AG20443 (cell line): ENCODE results near the gene CAPRIN2.

Source experiments
- DNase-seq: peaks from one replicate; pipeline ENCODE4 v3.0.0; 2012; ENCODE audit warnings: low spot score, mixed read lengths

CAPRIN2 gene, protein sequence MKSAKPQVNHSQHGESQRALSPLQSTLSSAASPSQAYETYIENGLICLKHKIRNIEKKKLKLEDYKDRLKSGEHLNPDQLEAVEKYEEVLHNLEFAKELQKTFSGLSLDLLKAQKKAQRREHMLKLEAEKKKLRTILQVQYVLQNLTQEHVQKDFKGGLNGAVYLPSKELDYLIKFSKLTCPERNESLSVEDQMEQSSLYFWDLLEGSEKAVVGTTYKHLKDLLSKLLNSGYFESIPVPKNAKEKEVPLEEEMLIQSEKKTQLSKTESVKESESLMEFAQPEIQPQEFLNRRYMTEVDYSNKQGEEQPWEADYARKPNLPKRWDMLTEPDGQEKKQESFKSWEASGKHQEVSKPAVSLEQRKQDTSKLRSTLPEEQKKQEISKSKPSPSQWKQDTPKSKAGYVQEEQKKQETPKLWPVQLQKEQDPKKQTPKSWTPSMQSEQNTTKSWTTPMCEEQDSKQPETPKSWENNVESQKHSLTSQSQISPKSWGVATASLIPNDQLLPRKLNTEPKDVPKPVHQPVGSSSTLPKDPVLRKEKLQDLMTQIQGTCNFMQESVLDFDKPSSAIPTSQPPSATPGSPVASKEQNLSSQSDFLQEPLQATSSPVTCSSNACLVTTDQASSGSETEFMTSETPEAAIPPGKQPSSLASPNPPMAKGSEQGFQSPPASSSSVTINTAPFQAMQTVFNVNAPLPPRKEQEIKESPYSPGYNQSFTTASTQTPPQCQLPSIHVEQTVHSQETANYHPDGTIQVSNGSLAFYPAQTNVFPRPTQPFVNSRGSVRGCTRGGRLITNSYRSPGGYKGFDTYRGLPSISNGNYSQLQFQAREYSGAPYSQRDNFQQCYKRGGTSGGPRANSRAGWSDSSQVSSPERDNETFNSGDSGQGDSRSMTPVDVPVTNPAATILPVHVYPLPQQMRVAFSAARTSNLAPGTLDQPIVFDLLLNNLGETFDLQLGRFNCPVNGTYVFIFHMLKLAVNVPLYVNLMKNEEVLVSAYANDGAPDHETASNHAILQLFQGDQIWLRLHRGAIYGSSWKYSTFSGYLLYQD

DNA sequence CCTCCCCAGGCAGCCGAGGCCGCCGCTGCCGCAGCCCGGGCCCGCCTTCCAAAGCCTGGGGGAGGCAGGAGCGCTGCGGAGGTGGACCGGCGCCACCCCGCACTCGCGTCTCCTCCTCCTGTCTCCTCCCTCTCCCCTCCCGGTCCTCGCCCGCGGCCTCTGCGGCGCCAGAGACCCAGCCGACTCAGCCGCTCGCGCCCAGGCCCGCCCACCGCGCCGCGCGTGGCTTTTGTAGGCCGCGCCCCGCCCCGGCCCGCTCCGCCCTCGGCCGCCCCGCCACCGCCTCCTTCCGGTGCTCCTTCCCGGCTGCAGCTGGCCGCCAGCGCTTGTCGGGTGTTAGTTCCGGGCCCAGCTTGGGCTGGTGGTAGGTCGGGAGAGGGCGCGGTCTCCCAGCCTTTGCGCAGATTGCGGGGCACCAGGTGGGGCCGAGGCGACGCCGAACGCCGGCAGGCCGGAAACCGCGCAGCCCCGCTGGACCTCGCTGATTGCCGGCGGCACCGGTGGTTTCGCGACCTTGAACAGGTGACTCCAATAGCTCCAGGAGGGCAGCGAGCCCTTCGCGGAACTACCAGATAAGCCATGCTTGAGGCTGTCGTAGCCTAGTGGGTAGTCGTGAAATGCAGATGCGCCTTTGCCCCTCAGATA, at the start of gene CAPRIN2:
Gene CAPRIN2, minus strand, starts transcription at position 202 of the 645 bp plus-strand sequence. CDS start 1,431 bp downstream, outside the sequence.
- DNase-seq, result peak; percentile 98

DNA sequence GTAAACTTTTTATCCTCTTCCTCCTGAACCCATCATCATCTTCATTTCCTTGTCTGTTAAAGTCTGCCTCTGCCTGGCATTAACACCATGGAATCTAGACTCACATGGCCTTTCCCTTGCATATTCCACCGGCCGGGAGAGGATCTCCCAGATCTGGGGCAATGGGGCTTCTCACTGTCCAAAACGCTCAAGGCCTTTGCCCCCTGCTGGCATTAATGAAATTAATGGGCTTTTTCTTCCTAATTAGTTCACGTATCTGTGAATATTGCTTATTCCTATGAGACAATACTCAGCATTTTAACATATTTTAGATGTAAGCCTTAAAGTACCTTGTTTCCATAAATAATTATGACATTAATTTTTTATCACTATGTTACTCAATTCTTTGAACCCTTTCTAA, 42.9 kb upstream of the CAPRIN2 start:
- DNase-seq, result no peak

DNA sequence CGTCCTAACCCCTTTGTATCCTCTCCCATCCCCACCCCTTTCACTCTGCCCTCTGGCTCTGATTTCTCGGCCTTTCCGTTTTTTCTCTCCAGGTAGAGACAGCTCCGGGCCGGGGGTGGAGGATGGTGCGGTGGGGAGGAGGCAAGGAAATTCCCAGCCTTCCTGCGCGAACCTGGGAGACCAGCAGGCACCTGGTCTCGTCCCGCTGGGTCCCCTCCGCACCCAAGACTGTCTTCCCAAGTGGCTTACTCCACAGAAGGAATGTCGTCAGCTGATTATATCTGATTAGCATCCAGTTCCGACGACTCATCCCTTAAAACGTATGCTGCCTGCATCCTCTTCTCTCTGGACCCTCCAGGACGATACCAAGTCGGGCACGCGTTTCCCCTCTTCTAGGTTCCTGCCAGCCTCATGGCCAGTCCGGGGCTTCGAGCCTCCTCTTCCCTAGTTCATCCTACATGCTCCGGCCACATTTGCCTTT, 42.2 kb upstream of the CAPRIN2 start:
- peak; percentile 43 for DNase-seq

DNA sequence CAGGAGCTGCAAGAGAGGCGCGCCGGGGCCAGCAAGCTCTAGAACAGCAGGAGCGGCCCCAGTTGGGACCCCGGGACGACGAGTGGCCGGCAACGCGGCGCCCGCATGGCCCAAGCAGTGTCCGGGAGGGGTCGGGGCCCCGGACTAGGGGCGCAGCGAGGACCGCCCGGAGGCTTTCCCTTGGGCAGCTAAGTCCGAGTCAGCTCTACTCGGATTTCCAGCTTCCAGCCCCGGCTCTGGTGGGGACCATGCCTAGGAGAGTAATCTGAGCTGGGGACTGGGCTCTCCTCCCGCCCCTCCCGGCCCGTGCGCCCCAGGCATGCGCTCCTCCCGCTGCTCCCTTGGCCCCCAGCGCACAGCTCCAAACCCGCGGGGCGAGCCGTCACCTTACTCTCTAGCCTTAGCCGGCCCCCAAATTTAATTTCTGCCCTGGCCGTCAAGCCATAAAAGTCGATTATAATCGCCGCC, 41.6 kb upstream of the CAPRIN2 start:
- peak; percentile 86 for DNase-seq

DNA sequence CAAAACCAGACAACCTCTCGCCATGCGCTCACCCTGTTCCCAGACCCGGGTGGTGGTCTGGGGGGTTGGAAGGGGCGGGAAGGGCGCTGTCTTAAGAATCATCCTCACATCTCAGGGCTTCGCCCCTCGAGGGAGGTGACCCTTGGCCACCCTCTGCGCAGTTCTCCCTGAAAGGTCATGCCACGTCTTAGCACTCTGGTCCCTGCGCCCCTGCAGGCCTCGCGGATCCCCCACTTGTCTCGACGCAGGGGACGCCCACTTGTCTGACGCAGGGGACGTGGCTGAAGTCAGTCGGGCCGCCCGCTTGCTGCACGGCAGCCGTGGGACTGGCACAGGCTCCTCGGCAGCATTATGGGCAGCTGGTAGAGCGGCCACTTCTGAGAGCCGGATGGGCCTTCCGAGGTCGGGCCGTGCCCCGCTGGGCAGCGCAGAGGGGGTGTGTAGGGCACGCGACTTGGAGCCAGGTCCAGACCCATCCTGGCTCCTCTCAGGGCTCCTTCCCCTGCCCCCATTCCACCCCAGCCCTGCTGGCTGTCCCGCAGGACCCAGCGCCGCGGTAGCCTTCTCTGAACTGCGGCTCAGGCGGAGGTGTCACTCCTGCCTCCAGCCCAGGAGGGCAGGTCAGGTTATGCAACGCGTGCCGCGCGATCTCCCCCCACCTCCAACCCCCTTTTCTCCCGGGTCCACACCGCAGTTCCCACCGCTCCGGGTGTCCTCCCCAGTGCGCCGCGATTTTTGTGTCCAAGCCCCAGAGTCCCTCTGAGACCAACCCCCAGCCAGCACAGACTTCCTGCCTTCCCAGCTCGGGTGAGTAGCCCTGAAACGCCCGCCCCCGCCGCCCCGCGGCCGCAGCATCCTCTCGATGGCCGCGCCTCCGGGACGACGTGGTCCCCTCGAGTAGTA, 40.9 kb upstream of the CAPRIN2 start:
- DNase-seq, result peak; percentile 92

DNA sequence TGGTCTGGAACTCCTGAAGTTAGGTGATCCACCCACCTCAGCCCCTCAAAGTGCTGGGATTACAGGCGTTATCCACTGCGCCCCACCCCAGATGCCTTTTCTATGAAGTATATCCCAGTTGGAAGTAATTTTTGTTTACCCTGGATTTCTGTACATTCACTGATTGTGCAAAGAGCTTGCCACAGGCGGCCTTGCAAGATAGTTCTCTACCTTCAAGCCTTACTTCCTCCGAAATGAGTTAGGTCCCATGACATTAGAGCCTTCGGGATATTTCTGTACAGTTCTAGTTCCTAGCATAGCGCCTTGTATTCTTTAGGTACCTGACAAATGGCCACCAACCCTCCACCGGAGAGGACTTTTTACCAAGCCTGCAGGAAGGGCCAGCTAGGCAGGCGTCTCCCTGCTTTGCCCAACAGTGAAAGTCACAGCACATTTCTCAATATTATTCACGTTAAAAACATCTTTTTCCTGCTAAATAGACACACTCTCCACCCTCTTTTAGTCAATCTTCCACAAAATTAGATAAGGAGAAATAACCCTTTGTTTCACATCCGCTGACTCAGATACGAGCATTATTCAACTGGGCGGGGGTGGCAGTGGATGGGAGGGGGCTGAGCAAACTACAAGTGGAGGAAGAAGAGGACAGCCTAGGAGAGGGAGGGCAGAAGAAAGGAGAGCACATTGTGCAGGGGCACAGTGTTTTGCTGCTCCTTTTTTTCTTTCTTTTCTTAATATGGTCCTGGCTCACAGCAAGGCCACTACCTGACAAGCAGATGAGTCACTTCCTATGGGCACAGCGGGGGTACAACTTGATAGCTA, 40.0 kb upstream of the CAPRIN2 start:
- peak; percentile 74 for DNase-seq

DNA sequence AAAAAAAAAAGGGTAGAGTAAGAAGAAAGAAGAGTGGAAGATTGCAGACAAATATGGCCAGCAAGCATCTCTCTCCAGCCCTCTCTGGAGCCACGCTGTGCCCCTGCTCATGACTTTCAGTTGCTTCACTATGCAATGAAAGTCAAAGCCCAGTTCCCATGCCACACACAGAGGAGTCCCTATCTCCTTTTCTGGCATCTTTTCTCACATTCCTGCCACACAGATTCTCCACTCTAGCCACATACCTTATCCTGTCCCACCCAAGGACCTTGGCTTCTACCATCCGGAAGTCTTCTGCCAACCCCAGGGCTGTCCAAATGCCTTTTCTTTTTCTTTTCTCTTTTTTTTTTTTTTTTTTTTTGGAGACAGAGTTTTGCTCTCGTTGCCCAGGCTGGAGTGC, 39.3 kb upstream of the CAPRIN2 start:
- no peak for DNase-seq

DNA sequence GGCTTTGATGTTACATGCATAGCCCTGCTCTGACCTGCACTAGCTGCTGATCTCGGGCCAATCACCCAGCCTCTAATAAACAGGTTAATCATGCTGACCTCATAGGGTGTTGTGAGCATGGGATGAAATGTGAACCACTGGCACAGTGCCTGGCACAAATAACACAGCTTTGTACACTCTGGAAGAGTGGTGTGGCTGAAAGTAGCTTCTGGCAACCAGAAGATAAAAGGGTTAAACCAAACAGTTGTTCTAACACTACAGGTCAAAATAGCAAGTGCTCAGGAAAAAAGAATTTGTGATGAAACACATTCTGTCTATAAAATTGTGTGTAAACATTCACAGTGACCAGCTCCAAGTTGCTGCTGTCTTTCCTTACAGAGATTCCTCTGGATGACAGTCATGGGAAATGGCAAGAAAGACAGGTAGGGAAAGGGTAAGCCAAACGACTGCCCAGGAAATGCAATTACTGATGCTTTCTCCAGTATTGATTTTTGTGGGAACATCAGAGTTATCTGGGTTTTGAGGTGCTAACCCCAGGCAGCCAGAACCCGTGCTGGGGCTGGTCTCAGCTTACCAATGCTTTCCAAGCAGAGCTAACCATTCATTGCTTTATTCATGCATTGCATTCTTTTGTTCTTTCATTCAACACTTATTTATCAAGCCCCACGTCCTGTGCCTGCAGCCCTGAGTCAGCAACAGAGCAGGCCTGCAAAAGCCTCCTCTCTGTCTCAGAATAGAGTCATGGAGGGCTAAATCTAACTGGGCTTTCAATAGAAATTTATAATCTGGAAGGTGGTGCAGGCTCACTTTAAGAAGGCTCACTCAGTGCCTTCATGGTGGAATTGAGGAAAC, 38.1 kb upstream of the CAPRIN2 start:
- peak; percentile 40 for DNase-seq

DNA sequence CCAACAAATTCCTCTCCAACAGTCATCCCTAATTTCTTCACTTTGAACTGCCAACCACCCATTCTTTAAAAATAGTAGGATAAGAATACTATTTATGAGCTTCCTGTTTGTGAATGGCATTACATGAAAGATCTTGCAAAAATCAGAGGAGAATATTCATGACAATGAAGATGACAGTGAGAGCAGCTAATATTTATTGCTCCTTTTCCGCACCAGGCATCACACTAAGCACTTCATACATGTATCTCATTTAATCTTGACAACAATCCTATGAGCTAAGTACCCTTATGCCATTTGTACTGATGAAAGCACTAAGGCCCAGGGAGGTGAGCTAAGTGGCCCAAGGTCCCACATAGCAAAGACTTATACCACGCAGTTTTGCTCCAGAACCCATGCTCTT, 37.3 kb upstream of the CAPRIN2 start:
- DNase-seq, result no peak

DNA sequence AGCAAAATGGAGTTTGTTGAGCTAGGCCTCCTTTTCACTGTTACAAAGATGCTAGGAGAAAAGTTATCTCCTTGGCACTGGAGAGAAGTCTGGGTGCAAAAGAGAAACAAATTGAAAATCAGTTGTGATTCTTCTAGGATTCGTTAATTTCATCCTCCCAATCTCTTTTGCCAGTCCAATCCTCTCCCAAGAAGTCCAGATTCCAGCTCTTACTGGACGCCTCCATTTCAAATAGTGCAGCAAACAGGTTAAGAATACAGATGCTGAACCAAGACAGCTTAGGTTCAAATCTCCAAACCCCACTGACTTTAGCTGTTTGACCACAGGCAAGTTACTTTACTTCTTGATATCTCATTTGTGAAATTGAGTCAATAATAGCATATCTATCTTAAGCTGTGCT, 34.0 kb upstream of the CAPRIN2 start:
- no peak for DNase-seq

DNA sequence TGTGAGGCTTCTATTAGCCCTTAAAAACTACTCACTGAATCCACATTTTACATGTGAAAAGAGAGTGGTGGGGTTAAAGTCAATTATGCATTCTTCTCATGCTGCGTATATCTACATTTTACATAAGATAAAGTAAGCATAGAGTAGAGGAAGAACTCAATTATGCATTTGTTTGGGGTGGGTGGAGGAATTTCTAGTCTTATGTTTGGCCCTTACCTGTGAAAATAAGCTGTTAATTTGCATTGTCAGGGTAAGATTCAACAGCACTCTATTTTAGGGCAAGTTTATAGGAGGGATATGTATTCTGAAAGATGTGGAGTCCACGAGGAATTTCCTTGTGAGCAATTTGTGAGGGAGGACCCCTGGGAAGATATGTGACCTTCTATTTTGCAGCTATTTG, 30.9 kb upstream of the CAPRIN2 start:
- no peak for DNase-seq

DNA sequence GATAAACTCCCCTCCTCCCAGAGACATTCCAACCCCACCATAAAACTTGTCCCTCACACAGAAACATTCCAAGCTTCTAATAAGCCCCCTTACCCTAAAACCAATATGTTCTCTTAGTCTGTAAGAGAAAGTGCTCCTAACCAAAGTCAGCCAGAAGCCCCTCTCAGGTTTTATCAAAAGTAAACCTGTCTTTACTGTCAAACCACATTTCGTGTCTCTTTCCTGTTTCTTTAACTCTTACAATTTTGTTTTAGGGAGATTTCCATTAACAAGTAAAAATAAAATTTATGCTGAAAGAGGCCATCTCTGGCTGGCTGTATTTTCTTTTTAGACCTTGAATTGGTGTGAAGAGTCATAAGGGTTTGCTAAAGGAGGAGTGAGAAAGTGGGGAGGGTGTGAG, 29.8 kb upstream of the CAPRIN2 start:
- no peak for DNase-seq

DNA sequence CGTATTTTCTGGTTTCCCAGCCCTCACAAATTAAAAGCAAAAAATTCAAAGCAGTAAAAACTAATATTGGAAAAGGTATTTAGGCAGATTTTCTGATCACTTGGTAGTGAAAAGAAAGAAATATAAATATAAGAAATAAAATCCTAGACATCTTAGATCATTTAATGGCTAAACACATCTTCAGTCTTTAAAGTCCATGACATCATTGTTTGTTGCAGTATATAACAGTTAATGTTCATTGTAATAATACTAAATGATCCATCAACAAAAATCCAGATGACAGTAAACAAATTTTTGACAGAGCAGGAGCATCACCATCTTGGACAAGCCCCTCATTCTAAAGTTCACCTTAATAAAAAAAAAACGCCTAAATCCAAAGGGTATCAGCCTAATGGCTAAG, 29.2 kb upstream of the CAPRIN2 start:
- DNase-seq, result no peak

DNA sequence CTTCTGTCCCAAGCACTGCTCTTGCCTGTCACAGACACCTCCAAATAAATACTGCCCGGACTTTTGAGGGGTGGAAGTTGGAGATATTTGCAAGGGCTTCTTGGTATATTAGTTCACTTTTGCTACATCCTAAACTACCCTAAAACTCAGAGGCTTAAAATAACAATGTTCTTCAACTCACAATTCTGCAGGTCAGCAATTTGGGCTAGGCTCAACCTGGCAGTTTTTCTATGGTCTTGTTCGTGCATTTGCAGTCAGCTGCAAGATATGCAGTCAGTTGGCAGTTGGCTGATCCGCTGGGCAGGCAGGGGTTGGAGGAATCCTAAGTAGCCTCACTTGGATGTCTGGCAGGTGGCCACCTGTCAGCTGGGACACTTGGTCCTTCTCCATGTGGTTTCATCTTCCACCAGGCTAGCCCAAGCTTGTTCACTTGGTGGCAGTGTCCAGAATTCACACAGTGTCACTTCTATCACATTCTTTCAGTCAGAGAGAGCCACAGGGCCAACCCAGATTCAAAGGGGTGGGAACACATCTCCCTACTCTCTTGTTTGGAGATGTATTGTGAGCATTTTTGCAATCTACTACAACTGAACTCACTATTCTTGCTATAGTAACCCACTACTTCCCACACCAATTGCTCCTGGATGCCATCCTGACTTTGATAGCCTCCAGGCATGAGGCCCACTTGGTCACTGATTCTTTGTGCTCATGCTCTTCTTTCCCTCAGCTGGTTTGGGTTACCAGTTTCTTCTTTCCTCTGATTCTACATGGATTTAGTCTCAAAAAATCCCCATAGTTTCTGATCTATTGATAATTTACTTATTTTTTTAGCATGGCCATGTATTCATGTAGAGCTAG, 27.8 kb upstream of the CAPRIN2 start:
- no peak for DNase-seq

DNA sequence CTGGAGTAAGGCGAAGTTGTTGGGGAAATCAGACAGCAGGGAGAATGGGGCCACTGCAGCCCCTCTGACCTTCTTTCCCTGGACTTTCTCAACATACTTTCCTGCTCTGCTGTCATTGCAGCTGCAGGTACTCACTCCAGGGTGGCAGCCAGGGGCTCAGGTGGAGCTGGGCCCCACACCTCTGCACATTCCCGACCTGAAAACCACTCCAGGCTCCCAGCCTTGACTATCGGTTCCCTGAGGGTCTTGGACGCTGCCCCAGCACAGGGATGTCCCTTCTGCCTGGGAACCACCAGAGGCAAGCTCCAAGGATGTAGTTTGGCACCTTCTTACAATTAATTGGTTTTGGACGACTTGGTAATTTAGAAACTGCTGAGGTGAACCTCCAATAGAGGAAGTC, 24.8 kb upstream of the CAPRIN2 start:
- no peak for DNase-seq

DNA sequence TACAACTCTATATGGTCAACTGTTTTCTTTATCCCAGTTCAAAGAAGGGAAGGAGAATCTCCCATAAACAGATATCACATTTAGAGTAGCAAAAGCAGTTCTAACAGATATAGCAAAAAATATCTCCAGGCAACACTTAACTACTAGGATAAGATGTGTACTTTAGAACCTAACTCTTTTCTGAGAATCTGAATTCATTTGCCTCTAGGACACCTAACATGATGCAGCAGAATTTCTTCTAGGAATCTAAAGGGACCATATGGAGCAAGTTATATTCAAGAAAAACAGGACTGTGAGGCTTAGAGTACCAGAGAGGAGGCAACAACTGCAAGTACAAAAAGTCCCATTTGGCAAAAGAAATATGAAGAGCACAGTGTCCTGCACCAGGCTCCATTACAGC, 24.4 kb upstream of the CAPRIN2 start:
- DNase-seq, result no peak

DNA sequence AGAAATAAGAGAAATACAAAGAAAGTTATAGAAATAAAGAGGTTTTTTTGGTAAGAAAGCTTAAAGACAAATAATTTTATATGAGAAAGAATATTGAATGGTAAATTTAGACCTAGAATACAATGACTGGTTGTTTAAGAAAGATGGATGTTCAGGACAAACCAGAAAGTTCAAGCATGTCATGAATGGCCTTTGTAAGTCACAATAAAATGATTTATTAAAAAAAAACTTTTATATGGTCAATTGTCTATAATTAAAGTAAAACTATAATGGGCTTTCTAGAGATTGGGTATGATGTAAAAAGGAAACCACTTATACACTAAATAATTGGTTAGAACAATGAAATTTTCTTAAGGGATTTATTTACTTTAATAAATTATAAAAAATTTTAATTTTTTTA, 19.8 kb upstream of the CAPRIN2 start:
- DNase-seq, result no peak

DNA sequence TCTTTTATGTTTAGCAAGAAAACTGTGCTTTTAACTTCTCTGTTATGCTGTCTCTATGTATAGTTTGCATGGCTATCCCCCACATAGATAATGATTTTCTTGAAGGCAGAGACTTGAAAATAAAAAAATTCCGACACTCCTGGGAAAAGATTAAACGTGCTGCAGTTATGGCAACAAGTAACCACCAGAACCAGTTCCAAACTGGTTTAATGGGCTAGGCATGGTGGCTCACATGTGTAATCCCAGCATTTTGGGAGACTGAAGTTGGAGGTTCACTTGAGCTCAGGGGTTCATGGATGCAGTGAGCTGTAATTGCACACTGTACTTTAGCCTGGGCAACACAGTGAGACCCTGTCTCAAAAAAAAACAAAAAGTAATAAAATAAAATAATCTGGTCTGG, 15.1 kb upstream of the CAPRIN2 start:
- no peak for DNase-seq
